Activated CD4-positive, alpha-beta memory T cell treated with anti-CD3 and anti-CD28 coated beads for 36 hours (primary cell): ENCODE results near the gene D2HGDH. TPM values are rescaled to one million over a fixed set of nuclear protein-coding genes. Genes with fewer than 3 reads are reported as not detected.
"Not testable (repeated sequence)": the region's sequence is repeated elsewhere in the genome, so short reads cannot be mapped to it uniquely, and the experiment has no call there.

Experiments
- CTCF ChIA-PET: fragments of 350-600 bp; sonication (Branson Sonifier 250); formaldehyde crosslinking; loops from one replicate; lab custom pipeline; 2021; ENCODE audit warnings: antibody characterized with exemption, inconsistent platforms; lab: Charles Lee
- POLR2A ChIA-PET: fragments of 350-600 bp; sonication (Branson Sonifier 250); formaldehyde crosslinking; loops from one replicate; lab custom pipeline; 2021; ENCODE audit warnings: antibody characterized with exemption; lab: Charles Lee
- DNase-seq: peaks from one replicate; pipeline ENCODE4 v3.0.0-alpha.2; 2020
- H3K27ac Mint-ChIP-seq: one replicate; pipeline ENCODE4 v1.8.0; 2021; ENCODE audit warnings: mixed read lengths
- H3K27me3 Mint-ChIP-seq: one replicate; pipeline ENCODE4 v1.8.0; 2021; ENCODE audit warnings: mixed read lengths
- H3K36me3 Mint-ChIP-seq: one replicate; pipeline ENCODE4 v1.8.0; 2021; ENCODE audit warnings: mixed read lengths
- H3K4me1 Mint-ChIP-seq: one replicate; pipeline ENCODE4 v1.8.0; 2021; ENCODE audit warnings: low read depth, mixed read lengths
- H3K4me3 Mint-ChIP-seq: one replicate; pipeline ENCODE4 v1.8.0; 2021; ENCODE audit warnings: mild to moderate bottlenecking, mixed read lengths
- H3K9me3 Mint-ChIP-seq: one replicate; pipeline ENCODE4 v1.8.0; 2021; ENCODE audit warnings: mixed read lengths
- intact Hi-C: fragments of 100-400 bp; cut with micrococcal nuclease; formaldehyde crosslinking; loops from one replicate; pipeline ENCODE4 v1.15.1; 2023
- total RNA-seq, 2 experiments: library from RNA; stranded (reverse); gene quantifications; one replicate each; pipeline ENCODE4 v1.2.3, GENCODE V29; 2021

Gene D2HGDH
- total RNA-seq, 2 experiments from 2014 or later, result 27.5 to 28.2 TPM

DNA sequence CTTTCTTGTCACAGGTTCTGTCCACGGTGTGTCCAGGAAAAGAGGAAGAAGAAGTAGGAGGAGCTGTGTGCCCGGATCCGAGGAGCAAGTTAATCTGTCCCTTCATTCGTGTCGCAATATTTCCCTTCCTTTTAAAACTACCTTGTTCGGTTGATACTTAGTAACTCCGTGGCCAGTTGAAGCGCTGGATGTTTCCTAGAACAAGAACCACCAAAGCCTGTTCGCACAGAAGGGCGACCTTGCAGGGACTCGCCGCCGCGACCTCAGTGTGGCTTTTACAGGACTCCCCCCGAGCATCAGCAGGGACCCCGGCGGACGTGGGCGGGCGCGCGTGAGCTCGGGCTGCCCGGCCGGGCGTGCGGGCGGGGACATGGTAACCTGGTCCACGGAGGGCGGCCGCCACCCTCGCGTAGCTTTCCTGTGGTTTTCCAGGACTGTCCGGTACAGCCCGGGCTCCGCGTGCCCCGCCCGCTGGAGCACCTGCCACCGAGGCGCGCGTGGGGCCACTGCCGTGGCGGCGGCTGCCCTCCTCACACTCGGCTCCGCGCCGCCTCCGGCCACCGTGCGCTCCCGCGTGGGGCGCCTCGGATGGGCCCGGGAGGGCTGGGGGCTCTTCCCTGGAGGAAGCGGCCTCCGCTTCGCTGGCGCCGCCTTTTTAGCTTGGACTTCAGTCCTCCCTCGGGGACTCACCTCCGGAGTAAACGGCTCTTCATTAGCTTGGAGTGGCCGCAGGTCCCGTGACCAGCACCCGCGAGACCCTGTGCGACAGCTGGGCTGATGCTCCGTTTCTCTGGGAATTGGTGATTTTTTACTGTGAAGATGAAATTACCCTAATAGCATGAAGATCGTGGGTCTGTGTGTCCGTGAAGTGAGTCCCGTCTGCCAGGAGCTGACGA lies 9.2 kb upstream of the D2HGDH start:
- POLR2A ChIA-PET, result no interaction called here
- intact Hi-C loops, result no loop called here
- CTCF ChIA-PET, result interaction anchor here (0.5 to 1.2 kb wide), 3 partner anchors 23 to 153 kb away, joined by 3 to 4 read pairs (median 4); partner anchors contain the start of gene ING5

DNA sequence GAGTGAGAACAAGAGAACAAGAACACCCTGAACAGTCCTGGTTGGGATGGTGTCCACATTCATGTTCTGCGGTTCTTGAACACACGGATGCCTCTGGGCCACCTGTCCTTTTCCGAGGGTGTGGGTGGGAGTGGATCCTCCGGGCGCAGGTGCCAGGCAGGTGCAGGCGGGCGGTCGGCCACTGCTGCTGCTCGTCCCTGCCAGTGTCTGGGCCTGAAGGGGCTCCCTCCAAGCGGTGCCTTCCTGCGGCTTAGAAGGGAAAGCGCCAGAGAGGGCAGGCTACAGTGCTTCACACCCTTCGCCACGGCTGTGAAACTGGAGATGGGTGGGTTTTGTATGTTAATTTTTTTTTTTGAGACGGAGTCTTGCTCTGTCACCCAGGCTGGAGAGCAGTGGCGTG lies 8.0 kb upstream of the D2HGDH start:
- Mint-ChIP-seq H3K27me3 (no peaks in the 10 kb centered on the region), H3K27ac (no peak overlapping the region), H3K9me3 (peaks cover 2% of the 10 kb centered on the region), H3K4me1 (peaks cover 19% of the 10 kb centered on the region), H3K36me3 (peaks cover 30% of the 10 kb centered on the region), H3K4me3 (no peak overlapping the region)
- POLR2A ChIA-PET, result no interaction called here
- no peak for DNase-seq
- intact Hi-C loops, result no loop called here
- CTCF ChIA-PET, result interaction anchor here (0.9 kb wide), 1 partner anchor 152 kb away, joined by 4 read pairs; no protein-coding TSS in a partner anchor

More for the DNA sequence above, 9.2 kb upstream of the D2HGDH start:
- H3K27me3 Mint-ChIP-seq, result no peaks in the 10 kb centered on the region
- H3K4me3 Mint-ChIP-seq, result no peak overlapping the region
- peaks cover 36% of the 10 kb centered on the region for H3K36me3 Mint-ChIP-seq
- peaks cover 9% of the 10 kb centered on the region for H3K4me1 Mint-ChIP-seq
- peaks cover 2% of the 10 kb centered on the region for H3K9me3 Mint-ChIP-seq
- no peak overlapping the region for H3K27ac Mint-ChIP-seq
- no peak for DNase-seq

DNA sequence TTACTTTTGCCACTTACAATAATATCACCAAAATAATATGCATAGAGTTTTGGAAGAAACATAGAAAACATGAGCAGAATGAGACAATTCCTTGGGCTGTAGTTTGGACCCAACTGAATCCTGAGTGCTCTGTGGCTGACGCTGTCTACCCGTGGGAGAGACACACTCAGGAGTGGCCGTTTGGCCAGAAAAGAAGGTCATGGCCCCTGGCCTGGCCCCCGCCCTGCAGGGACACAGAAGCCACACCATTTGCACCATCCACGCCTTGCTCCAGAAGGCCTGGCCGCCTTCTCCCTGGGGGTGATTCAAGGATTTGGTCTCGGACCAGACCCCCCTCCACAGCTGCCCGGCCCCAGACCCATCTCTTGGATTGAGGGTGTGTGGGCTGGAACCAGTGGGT lies 6.4 kb upstream of the D2HGDH start:
- Mint-ChIP-seq H3K36me3 (peaks cover 16% of the 10 kb centered on the region), H3K4me3 (no peak overlapping the region), H3K9me3 (peaks cover 2% of the 10 kb centered on the region), H3K27me3 (no peaks in the 10 kb centered on the region), H3K4me1 (peaks cover 27% of the 10 kb centered on the region), H3K27ac (no peak overlapping the region)
- DNase-seq, result no peak
- POLR2A ChIA-PET, result no interaction called here
- CTCF ChIA-PET, result interaction anchor here (1.4 kb wide), 1 partner anchor 151 kb away, joined by 6 read pairs; no protein-coding TSS in a partner anchor
- intact Hi-C loops, result no loop called here

DNA sequence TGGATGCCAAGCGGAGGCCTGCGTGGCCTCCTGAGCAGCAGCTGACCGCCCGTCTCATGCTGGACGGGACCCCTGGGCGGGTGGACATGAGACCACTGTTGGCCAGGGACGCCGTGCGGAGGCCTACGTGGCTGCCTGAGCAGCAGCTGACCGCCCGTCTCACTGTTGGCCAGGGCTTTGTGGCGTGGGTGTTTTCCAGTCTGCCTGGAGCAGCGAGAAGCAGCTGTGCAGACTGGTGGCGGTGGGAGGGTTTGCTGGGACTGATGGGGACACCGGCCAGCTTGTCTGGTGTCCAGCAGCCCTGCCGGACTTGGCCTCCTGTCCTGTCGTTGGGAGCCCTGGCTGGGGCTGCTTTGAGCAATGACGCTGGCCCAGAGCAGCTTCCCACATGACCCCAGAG lies 5.8 kb upstream of the D2HGDH start:
- H3K4me3 Mint-ChIP-seq, result no peak overlapping the region
- H3K9me3 Mint-ChIP-seq, result no peaks in the 10 kb centered on the region
- peaks cover 29% of the 10 kb centered on the region for H3K4me1 Mint-ChIP-seq
- CTCF ChIA-PET, result interaction anchor here (0.7 to 6.7 kb wide), 3 partner anchors 12 to 150 kb away, joined by 3 to 50 read pairs (median 6); partner anchors contain the start of gene ING5
- intact Hi-C loops, result no loop called here
- POLR2A ChIA-PET, result no interaction called here
- H3K27ac Mint-ChIP-seq, result no peak overlapping the region
- H3K27me3 Mint-ChIP-seq, result no peaks in the 10 kb centered on the region
- peaks cover 10% of the 10 kb centered on the region for H3K36me3 Mint-ChIP-seq
- no peak for DNase-seq

DNA sequence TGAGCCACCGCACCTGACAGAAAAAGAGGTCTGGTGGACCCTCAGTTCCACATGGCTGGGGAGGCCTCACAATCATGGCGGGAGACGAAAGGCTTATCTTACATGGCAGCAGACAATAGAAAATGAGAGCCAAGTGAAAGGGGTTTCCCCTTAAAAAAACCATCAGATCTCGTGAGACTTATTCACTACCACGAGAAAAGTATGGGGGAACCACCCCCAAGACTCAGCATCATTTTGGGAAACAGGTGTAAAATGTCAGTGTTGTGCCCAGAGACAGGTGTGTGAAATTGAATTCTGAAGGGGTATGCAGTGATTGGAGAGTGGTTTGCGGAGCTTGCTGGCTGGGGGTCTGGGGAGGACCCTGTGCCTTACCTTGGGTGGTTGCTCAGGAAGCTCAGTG lies 4.6 kb upstream of the D2HGDH start:
- intact Hi-C loops, result loop anchor here (1.0 to 5.0 kb wide), 3 partner anchors 28 to 373 kb away; partner anchors contain the start of genes FARP2 and ING5
- DNase-seq, result peak; percentile 18
- H3K9me3 Mint-ChIP-seq, result no peaks in the 10 kb centered on the region
- H3K4me1 Mint-ChIP-seq, result peaks cover 32% of the 10 kb centered on the region
- H3K27me3 Mint-ChIP-seq, result no peaks in the 10 kb centered on the region
- no peak overlapping the region for H3K4me3 Mint-ChIP-seq
- ChIA-PET POLR2A (interaction anchor here (1.0 kb wide), 1 partner anchor 129 kb away, joined by 3 read pairs; the partner anchor contains the start of gene PDCD1), CTCF (interaction anchor here (0.7 to 6.7 kb wide), 3 partner anchors 28 to 148 kb away, joined by 3 to 50 read pairs (median 30); partner anchors contain the start of gene ING5)
- peak overlapping the region; percentile 78 for H3K27ac Mint-ChIP-seq
- peaks cover 1% of the 10 kb centered on the region for H3K36me3 Mint-ChIP-seq

DNA sequence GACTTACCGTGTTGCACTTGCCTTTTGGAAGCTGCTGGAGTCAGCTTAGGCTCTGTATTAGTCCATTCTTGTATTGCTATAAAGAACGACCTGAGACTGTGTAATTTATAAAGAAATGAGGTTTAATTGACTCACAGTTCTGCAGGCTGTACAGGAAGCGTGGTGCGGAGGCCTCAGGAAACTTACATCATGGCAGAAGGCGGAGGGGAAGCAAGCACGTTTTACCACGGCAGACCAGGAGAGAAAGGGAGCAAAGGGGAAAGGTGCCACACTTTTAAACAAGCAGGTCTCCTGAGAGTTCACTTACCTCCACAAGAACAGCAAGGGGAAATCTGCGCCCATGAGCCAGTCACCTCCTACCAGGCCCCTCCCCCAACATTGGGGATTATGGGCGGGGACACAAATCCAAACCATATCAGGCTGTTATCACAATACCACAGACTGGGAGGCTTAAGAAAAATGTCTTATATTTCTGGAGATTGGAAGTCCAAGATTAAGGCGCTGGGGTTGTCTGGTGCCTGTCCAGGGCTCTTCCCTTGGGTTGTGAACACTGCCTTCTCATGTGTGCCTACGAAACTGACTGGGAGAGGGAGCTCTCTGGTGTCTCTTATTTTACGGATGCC lies 3.6 kb upstream of the D2HGDH start:
- Mint-ChIP-seq H3K36me3 (no peaks in the 10 kb centered on the region), H3K4me3 (no peak overlapping the region), H3K27ac (peak overlapping the region; percentile 78), H3K9me3 (no peaks in the 10 kb centered on the region), H3K4me1 (peaks cover 37% of the 10 kb centered on the region), H3K27me3 (no peaks in the 10 kb centered on the region)
- intact Hi-C loops, result loop anchor here (1.0 to 5.0 kb wide), 3 partner anchors 28 to 373 kb away; partner anchors contain the start of genes FARP2 and ING5
- ChIA-PET POLR2A (interaction anchor here (0.8 to 1.0 kb wide), 3 partner anchors 28 to 128 kb away, joined by 3 read pairs; partner anchors contain the start of genes ING5 and PDCD1), CTCF (interaction anchor here (1.1 to 6.7 kb wide), 4 partner anchors 29 to 880 kb away, joined by 3 to 50 read pairs (median 17); partner anchors contain the start of gene ING5)
- peak; percentile 63 for DNase-seq

DNA sequence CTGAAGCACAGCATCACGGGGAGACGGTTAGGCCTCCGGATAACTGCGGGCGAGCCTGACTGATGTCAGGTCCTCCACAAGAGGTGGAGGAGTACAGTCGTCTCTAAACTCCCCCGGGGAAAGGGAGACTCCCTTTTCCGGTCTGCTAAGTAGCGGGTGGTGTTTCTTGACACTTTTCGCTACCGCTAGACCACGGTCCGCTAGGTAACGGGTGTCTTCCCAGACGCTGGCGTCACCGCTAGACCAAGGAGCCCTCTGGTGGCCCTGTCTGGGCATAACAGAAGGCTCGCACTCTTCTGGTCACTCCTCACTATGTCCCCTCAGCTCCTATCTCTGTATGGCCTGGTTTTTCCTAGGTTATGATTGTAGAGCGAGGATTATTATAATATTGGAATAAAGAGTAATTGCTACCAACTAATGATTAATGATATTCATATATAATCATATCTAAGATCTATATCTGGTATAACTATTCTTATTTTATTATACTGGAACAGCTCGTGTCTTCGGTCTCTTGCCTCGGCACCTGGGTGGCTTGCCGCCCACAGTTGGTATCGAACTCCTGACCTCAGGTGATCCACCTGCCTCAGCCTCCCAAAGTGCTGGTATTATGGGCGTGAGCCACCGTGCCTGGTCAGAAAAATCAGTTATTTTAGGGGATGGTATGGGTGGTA lies 1.8 kb upstream of the D2HGDH start:
- H3K9me3 Mint-ChIP-seq, H3K27me3 Mint-ChIP-seq, H3K27ac Mint-ChIP-seq, H3K4me3 Mint-ChIP-seq, POLR2A ChIA-PET, H3K36me3 Mint-ChIP-seq: not testable (repeated sequence)
- peak; percentile 77 for DNase-seq
- CTCF ChIA-PET, result interaction anchor here (1.1 to 6.7 kb wide), 5 partner anchors 31 to 146 kb away, joined by 3 to 50 read pairs (median 6); partner anchors contain the start of genes ING5 and RTP5
- H3K4me1 Mint-ChIP-seq, result peaks cover 41% of the 10 kb centered on the region
- intact Hi-C loops, result loop anchor here (5.0 kb wide), 2 partner anchors 130 to 375 kb away; partner anchors contain the start of gene FARP2

DNA sequence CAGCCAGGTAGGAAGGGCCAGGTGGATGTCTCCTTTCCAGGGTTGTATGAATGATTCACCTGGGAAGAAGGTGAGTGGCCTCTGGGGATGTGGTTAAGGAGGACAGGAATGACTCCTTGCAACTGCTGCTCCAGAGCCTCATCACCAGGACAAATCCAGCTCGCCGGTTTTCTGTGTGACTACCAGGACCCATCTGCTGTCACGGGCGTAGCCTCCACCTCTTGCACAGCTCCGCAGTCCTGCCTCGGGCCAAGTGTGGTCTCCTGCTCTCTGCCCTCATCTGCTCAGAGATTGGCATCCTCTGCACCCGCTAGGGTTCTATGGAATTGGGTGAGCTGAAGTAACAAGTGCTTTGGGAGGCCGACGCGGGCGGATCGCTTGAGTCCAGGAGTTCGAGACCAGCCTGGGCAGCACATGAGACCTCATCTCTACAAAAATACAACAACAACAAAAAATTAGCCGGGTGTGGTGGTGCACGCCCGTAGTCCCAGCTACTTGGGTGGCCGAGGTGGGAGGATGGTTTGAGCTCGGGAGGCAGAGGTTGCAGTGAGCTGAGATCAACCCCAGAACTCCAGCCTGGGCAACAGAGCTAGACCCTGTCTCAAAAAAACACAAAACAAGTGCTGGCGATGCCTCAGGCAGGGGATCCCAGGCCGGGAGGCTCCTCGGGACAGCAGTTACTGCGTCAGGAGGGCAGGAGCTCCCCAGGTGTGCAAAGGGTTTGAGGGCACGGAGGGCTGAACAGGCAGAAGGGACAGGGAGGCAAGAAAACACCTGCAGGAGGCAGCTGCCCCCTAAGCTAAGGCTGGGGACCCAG lies 831 bp upstream of the D2HGDH start:
- H3K4me3 Mint-ChIP-seq, result peak overlapping the region; percentile 49
- CTCF ChIA-PET, result interaction anchor here (0.7 to 6.7 kb wide), 13 partner anchors 27 to 150 kb away, joined by 3 to 50 read pairs (median 4); partner anchors contain the start of genes DTYMK, ING5 and RTP5
- DNase-seq, result peak; percentile 13
- H3K36me3 Mint-ChIP-seq, result peaks cover 2% of the 10 kb centered on the region
- intact Hi-C loops, result loop anchor here (1.0 to 5.0 kb wide), 5 partner anchors 31 to 376 kb away; partner anchors contain the start of genes DTYMK, FARP2 and ING5
- H3K9me3 Mint-ChIP-seq, result no peaks in the 10 kb centered on the region
- H3K27me3 Mint-ChIP-seq, result no peaks in the 10 kb centered on the region
- POLR2A ChIA-PET, result interaction anchor here (1.0 to 1.9 kb wide), 6 partner anchors 30 to 152 kb away, joined by 3 to 11 read pairs (median 5); partner anchors contain the start of gene ING5
- H3K27ac Mint-ChIP-seq, result no peak overlapping the region
- peaks cover 43% of the 10 kb centered on the region for H3K4me1 Mint-ChIP-seq

DNA sequence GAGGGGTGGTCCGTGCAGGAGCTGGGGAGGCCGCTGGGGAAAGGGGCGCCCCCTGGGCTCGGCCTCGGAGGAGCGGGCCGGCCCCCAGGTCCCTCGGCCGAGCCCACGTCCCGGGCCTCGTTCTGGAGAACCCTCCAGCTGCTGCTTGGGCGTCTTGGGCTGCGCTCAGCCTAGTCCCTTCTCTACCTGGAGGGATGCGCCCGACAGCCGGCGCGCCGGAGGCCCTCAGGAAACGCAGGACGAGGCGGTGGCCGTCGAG lies 293 bp upstream of the D2HGDH start:
- DNase-seq, result no peak
- H3K9me3 Mint-ChIP-seq, result no peaks in the 10 kb centered on the region
- H3K4me3 Mint-ChIP-seq, result peak overlapping the region; percentile 61
- POLR2A ChIA-PET, result interaction anchor here (1.0 to 1.9 kb wide), 7 partner anchors 29 to 152 kb away, joined by 3 to 11 read pairs (median 5); partner anchors contain the start of gene ING5
- no peaks in the 10 kb centered on the region for H3K27me3 Mint-ChIP-seq
- CTCF ChIA-PET, result interaction anchor here (0.8 to 6.7 kb wide), 9 partner anchors 28 to 149 kb away, joined by 3 to 50 read pairs (median 5); partner anchors contain the start of genes DTYMK, ING5 and RTP5
- H3K27ac Mint-ChIP-seq, result no peak overlapping the region
- intact Hi-C loops, result loop anchor here (1.0 to 5.0 kb wide), 5 partner anchors 32 to 377 kb away; partner anchors contain the start of genes DTYMK, FARP2 and ING5
- peaks cover 46% of the 10 kb centered on the region for H3K4me1 Mint-ChIP-seq
- peaks cover 4% of the 10 kb centered on the region for H3K36me3 Mint-ChIP-seq

DNA sequence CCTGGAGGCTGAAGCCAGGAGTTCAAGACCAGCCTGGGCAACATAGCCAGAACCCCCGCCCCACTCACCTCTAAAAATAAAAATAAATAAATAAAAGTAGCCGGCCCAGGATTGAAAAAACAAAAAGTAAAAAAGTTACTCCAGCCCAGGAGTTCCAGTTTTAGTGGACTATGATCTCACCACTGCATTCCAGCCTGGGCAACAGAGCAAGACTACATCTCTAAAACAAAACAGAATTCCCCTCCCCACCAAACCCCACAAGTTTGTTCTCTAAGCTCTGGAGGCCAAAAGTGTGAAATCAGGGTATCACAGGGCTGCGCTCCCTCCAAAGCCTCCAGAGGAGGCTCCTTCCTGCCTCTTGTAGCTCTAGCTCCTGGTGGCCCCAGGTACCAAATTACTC lies 1.7 kb downstream of the D2HGDH start:
- DNase-seq, result no peak
- intact Hi-C loops, result no loop called here
- ChIA-PET POLR2A (no interaction called here), CTCF (interaction anchor here (2.8 kb wide), 1 partner anchor 143 kb away, joined by 9 read pairs; no protein-coding TSS in a partner anchor)
- Mint-ChIP-seq H3K27ac (no peak overlapping the region), H3K27me3 (no peaks in the 10 kb centered on the region), H3K36me3 (peaks cover 4% of the 10 kb centered on the region), H3K9me3 (no peaks in the 10 kb centered on the region), H3K4me1 (peaks cover 47% of the 10 kb centered on the region), H3K4me3 (peak overlapping the region; percentile 81)
